Measurements from ENCODE around the gene XRN2. TPM values are rescaled to one million over a fixed set of nuclear protein-coding genes. Genes with fewer than 3 reads are reported as not detected.

The XRN2 gene
- total RNA-seq, 1 experiment from 2014 or later: 77.7 TPM

DNA sequence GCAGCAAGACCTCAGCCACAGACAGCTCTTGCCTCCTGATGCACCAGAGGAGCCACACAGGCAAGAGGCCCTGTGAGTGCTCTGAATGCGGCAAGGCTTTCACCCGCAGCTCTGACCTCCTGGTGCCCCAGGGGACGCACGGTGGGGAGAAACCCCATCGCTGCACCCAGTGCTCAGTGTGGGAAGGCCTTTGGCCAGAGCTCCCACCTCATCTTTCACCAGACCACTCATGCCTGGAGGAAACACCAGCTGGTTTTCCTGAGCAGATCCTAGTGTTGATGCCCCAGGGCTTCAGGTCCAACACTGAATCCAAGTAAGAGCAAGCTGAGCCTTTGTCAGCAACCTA is 37.0 kb upstream of the XRN2 start:
- BruUV-seq (replicated peaks): no TSS peak
- Histone ChIP-seq H3K27me3 (ENCODE audit: control insufficient read depth, insufficient read depth, low read length) (no peaks in the 10 kb centered on the region), H3K4me1 (ENCODE audit: control insufficient read depth, insufficient read depth, low read length) (no peaks in the 10 kb centered on the region), H3K4me3 (ENCODE audit: low read depth in 2 of 2, low read length in 2 of 2) (no peak overlapping the region), H3K27ac (ENCODE audit: low read length) (no peak overlapping the region), H3K36me3 (ENCODE audit: control insufficient read depth, insufficient read depth, low read length) (no peaks in the 10 kb centered on the region), H3K9me3 (ENCODE audit: control insufficient read depth, insufficient read depth, low read depth, low read length) (no peaks in the 10 kb centered on the region; the same call in 1 of the 2 replicates)
- TF ChIP-seq TCF7L2 (IDR thresholded peaks at IDR 0.05; ENCODE audit: low read depth, low read length) (no peak), POLR2AphosphoS5 (IDR thresholded peaks at IDR 0.05; ENCODE audit: low read depth, low read length) (no peak), SIN3A (IDR thresholded peaks at IDR 0.05; ENCODE audit: borderline replicate concordance, insufficient read depth, low read depth, low read length) (no peak)
- TF ChIP-seq, protein P1, sequence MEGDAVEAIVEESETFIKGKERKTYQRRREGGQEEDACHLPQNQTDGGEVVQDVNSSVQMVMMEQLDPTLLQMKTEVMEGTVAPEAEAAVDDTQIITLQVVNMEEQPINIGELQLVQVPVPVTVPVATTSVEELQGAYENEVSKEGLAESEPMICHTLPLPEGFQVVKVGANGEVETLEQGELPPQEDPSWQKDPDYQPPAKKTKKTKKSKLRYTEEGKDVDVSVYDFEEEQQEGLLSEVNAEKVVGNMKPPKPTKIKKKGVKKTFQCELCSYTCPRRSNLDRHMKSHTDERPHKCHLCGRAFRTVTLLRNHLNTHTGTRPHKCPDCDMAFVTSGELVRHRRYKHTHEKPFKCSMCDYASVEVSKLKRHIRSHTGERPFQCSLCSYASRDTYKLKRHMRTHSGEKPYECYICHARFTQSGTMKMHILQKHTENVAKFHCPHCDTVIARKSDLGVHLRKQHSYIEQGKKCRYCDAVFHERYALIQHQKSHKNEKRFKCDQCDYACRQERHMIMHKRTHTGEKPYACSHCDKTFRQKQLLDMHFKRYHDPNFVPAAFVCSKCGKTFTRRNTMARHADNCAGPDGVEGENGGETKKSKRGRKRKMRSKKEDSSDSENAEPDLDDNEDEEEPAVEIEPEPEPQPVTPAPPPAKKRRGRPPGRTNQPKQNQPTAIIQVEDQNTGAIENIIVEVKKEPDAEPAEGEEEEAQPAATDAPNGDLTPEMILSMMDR (IDR thresholded peaks at IDR 0.05): no peak
- TF ChIP-seq, protein P2, sequence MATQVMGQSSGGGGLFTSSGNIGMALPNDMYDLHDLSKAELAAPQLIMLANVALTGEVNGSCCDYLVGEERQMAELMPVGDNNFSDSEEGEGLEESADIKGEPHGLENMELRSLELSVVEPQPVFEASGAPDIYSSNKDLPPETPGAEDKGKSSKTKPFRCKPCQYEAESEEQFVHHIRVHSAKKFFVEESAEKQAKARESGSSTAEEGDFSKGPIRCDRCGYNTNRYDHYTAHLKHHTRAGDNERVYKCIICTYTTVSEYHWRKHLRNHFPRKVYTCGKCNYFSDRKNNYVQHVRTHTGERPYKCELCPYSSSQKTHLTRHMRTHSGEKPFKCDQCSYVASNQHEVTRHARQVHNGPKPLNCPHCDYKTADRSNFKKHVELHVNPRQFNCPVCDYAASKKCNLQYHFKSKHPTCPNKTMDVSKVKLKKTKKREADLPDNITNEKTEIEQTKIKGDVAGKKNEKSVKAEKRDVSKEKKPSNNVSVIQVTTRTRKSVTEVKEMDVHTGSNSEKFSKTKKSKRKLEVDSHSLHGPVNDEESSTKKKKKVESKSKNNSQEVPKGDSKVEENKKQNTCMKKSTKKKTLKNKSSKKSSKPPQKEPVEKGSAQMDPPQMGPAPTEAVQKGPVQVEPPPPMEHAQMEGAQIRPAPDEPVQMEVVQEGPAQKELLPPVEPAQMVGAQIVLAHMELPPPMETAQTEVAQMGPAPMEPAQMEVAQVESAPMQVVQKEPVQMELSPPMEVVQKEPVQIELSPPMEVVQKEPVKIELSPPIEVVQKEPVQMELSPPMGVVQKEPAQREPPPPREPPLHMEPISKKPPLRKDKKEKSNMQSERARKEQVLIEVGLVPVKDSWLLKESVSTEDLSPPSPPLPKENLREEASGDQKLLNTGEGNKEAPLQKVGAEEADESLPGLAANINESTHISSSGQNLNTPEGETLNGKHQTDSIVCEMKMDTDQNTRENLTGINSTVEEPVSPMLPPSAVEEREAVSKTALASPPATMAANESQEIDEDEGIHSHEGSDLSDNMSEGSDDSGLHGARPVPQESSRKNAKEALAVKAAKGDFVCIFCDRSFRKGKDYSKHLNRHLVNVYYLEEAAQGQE (IDR thresholded peaks at IDR 0.05; ENCODE audit: insufficient read depth in 1 of 2, low read depth in 2 of 2, low read length in 1 of 2): no peak
- ATAC-seq (no peak), DNase-seq (ENCODE audit: low read depth, low spot score) (no peak)
- in situ Hi-C loops (cut with HindIII; ENCODE audit: low pct_unique_long_range_greater_than_20kb, low sequenced_read_pairs): no loop called here
- intact Hi-C loops (cut with micrococcal nuclease; ENCODE audit: unreplicated experiment): no loop called here
- ChIA-PET POLR2A (no interaction called here), CTCF (no interaction called here)

DNA sequence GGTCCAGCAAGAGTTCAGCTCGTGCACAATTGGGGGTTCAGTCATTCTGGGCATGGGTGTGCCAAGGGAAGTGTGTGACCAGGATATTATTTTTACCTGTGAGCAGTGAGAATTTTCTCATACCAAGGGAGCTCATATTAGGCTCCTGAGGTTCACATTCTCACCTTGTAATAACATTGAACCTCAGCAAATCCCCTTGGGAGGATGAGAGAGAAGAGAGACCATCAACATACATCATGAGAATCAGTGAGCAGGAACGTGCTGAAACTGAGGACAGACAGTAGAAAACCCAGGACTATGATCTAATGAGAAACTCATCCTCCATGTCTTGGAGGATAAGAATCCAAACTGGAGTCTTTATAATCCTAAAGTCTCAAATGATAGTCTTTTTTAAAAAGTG is 33.4 kb upstream of the XRN2 start:
- ChIA-PET CTCF (no interaction called here), POLR2A (no interaction called here)
- no peaks in the 10 kb centered on the region for H3K36me3 ChIP-seq (ENCODE audit: control insufficient read depth, insufficient read depth, low read length)
- H3K4me3 ChIP-seq (ENCODE audit: low read depth in 2 of 2, low read length in 2 of 2): no peak overlapping the region
- TF ChIP-seq SIN3A (IDR thresholded peaks at IDR 0.05; ENCODE audit: borderline replicate concordance, insufficient read depth, low read depth, low read length): no peak
- TF ChIP-seq, protein P2 (IDR thresholded peaks at IDR 0.05; ENCODE audit: insufficient read depth in 1 of 2, low read depth in 2 of 2, low read length in 1 of 2): no peak
- no peak for TF ChIP-seq POLR2AphosphoS5 (IDR thresholded peaks at IDR 0.05; ENCODE audit: low read depth, low read length)
- no peak for TF ChIP-seq TCF7L2 (IDR thresholded peaks at IDR 0.05; ENCODE audit: low read depth, low read length)
- TF ChIP-seq, protein P1 (IDR thresholded peaks at IDR 0.05): no peak
- no peaks in the 10 kb centered on the region for H3K4me1 ChIP-seq (ENCODE audit: control insufficient read depth, insufficient read depth, low read length)
- in situ Hi-C loops (cut with HindIII; ENCODE audit: low pct_unique_long_range_greater_than_20kb, low sequenced_read_pairs) (no loop called here), intact Hi-C loops (cut with micrococcal nuclease; ENCODE audit: unreplicated experiment) (no loop called here)
- ATAC-seq (no peak), DNase-seq (ENCODE audit: low read depth, low spot score) (no peak)
- no TSS peak for BruUV-seq (replicated peaks)
- H3K9me3 ChIP-seq (ENCODE audit: control insufficient read depth, insufficient read depth, low read depth, low read length): no peaks in the 10 kb centered on the region; the same call in 1 of the 2 replicates
- H3K27me3 ChIP-seq (ENCODE audit: control insufficient read depth, insufficient read depth, low read length): no peaks in the 10 kb centered on the region
- H3K27ac ChIP-seq (ENCODE audit: low read length): no peak overlapping the region
